ENCODE results near the gene KDM5B. TPM values are rescaled to one million over a fixed set of nuclear protein-coding genes. Genes with fewer than 3 reads are reported as not detected.

Gene KDM5B
- total and polyA plus RNA-seq, 8 donors = 7.3 to 47.0 (median 22.9) TPM

DNA sequence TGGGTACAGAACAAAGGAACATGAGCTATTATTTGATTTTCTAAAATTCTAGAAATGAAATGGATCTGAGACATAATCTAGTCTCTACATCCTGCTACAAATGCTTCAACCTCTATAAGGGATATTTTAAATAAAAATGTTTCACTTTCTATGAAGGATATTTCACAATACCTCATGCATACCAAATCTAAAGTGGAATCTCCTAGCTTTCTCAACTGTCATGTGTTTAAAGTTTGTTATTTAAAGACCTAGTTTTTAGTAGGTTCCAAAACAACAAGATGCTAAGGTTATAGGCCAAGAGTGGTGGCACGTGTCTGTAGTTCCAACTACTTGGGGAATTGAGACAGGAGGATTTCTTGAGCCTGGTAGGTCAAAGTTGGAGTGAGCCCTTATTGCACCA lies 47.6 kb downstream of the KDM5B start:
- no peaks in the 10 kb centered on the region for H3K9me3 ChIP-seq
- 77 to 81% methylated on average over 1 of the region's 1 CpG for WGBS, 2 donors
- H3K4me3 ChIP-seq = no peak overlapping the region
- peaks cover 0 to 52% (median 8%) of the 10 kb centered on the region in 3 donors for H3K36me3 ChIP-seq
- intact Hi-C loops (cut with DNase I) = no loop called here
- DNase-seq = no peak
- no peaks in the 10 kb centered on the region for H3K27me3 ChIP-seq
- no peak for FAIRE-seq
- ATAC-seq = no peak
- H3K4me1 ChIP-seq = no peaks in the 10 kb centered on the region
- no peak overlapping the region for H3K27ac ChIP-seq
- TF ChIP-seq, protein P1, sequence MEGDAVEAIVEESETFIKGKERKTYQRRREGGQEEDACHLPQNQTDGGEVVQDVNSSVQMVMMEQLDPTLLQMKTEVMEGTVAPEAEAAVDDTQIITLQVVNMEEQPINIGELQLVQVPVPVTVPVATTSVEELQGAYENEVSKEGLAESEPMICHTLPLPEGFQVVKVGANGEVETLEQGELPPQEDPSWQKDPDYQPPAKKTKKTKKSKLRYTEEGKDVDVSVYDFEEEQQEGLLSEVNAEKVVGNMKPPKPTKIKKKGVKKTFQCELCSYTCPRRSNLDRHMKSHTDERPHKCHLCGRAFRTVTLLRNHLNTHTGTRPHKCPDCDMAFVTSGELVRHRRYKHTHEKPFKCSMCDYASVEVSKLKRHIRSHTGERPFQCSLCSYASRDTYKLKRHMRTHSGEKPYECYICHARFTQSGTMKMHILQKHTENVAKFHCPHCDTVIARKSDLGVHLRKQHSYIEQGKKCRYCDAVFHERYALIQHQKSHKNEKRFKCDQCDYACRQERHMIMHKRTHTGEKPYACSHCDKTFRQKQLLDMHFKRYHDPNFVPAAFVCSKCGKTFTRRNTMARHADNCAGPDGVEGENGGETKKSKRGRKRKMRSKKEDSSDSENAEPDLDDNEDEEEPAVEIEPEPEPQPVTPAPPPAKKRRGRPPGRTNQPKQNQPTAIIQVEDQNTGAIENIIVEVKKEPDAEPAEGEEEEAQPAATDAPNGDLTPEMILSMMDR (IDR thresholded peaks at IDR 0.05) = no peak

DNA sequence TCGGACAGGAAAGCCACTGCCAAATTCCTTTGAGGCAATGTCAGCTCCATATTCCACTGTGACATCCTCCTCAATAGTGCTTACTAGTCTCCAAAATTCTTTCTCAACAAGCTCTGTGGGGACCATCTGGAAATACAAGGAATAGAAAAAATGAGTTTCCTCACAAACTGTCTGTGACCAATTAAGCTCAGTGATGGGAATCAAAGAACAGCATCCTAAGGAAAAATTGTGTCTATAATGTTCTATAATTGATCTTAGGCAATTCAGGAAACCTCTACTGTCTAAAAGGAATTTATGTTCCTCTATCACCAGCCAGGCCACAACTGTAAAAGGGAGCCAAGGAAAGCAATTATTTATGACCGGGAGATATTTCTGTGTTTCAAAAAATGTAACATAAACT lies 51.8 kb downstream of the KDM5B start:
- Histone ChIP-seq H3K27me3 (no peaks in the 10 kb centered on the region), H3K36me3 (peaks cover 0 to 81% (median 19%) of the 10 kb centered on the region in 3 donors), H3K27ac (no peak overlapping the region), H3K9me3 (no peaks in the 10 kb centered on the region), H3K4me3 (no peak overlapping the region), H3K4me1 (no peaks in the 10 kb centered on the region)
- DNase-seq (no peak), ATAC-seq (no peak), FAIRE-seq (no peak)
- whole genome bisulfite sequencing, 2 donors = 93 to 95% methylated on average over 2 of the region's 2 CpGs
- TF ChIP-seq, protein P1 (IDR thresholded peaks at IDR 0.05) = no peak
- intact Hi-C loops (cut with DNase I) = no loop called here

DNA sequence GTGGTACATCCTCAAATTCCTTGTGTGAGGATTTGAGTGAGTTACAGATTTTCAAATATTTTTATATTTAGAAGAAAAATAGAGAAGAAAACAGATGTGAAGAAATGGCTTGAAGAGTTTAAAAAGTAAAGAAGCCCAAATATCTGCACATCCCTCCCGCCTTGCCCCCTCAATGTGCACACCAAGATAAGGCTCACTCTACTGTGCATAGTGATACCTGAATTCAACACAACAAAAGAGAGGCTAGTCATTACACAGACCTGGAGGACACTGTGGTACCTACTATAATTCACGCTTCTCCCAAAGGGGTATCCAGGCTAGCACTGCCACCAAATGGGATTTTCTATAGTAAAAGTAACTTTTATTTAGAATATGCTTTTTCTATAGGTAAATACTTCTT lies 53.9 kb downstream of the KDM5B start:
- Histone ChIP-seq H3K9me3 (no peaks in the 10 kb centered on the region), H3K27ac (no peak overlapping the region), H3K27me3 (no peaks in the 10 kb centered on the region), H3K4me3 (no peak overlapping the region), H3K4me1 (no peaks in the 10 kb centered on the region), H3K36me3 (peaks cover 0 to 73% (median 19%) of the 10 kb centered on the region in 3 donors)
- no peak for DNase-seq
- FAIRE-seq = no peak
- 96 to 97% methylated on average over 2 of the region's 2 CpGs for WGBS, 2 donors
- TF ChIP-seq, protein P1 (IDR thresholded peaks at IDR 0.05) = no peak
- intact Hi-C loops (cut with DNase I) = no loop called here
- no peak for ATAC-seq

DNA sequence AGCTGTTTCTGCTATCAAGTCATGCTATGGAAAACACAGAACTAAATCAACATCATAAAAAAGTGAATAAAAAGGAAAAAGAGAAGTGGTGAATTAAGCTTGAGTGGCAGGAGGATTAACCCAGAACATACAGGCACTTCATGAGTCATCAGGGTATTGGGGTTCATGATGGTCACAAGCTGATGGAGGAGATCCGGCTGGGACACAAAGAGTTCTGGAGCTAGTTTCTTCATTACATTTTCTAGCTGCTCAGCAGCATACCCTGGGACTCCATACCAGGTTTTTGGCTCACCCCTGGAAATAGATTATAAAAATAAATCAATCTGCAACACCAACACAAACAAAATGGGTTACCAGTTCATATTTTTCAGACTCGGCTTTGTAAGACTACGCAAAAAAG lies 55.4 kb downstream of the KDM5B start:
- H3K9me3 ChIP-seq = no peaks in the 10 kb centered on the region
- TF ChIP-seq, protein P1 (IDR thresholded peaks at IDR 0.05) = no peak
- 71 to 74% methylated on average over 3 of the region's 3 CpGs for WGBS, 2 donors
- H3K4me1 ChIP-seq = no peaks in the 10 kb centered on the region
- FAIRE-seq = no peak
- no peaks in the 10 kb centered on the region for H3K27me3 ChIP-seq
- H3K36me3 ChIP-seq = peaks cover 0 to 71% (median 19%) of the 10 kb centered on the region in 3 donors
- no peak overlapping the region for H3K4me3 ChIP-seq
- no peak for DNase-seq
- intact Hi-C loops (cut with DNase I) = no loop called here
- no peak for ATAC-seq
- H3K27ac ChIP-seq = no peak overlapping the region

DNA sequence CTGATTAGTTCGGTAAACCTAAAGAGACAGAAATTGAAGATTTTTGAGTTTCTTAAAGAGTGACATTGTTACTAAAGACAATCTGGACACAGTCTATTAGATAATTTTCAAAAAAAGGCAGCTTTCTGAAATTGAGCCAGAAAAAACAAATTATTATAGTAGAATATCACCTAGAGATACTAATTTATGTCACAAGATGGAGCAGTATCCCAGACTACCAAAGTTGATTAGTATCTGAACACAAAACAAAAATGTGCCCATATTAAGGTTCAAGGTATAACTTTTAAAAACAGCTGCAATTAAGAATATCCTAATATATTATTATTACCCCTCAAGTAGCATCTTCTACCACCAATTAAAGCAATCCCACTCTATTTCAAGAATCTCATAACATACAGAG lies 57.5 kb downstream of the KDM5B start:
- FAIRE-seq = no peak
- Histone ChIP-seq H3K36me3 (peaks cover 0 to 56% (median 12%) of the 10 kb centered on the region in 3 donors), H3K27me3 (no peaks in the 10 kb centered on the region), H3K9me3 (no peaks in the 10 kb centered on the region), H3K27ac (no peak overlapping the region), H3K4me1 (no peaks in the 10 kb centered on the region), H3K4me3 (no peak overlapping the region)
- DNase-seq = no peak
- intact Hi-C loops (cut with DNase I) = no loop called here
- WGBS, 2 donors = 77 to 86% methylated on average over 1 of the region's 1 CpG
- TF ChIP-seq, protein P1 (IDR thresholded peaks at IDR 0.05) = no peak
- peak in 1 of 4 donors; percentile 36 for ATAC-seq

Measured in pancreas (tissue), 10 donors.